HepG2 (cell line): Measurements from ENCODE around the gene FBXO24. TPM values are rescaled to one million over a fixed set of nuclear protein-coding genes. Genes with fewer than 3 reads are reported as not detected.

ENCODE experiments used
- ATAC-seq: fragments of 200-7000 bp; cut with Tn5 transposase; 3 replicates; pipeline ENCODE4 v1.9.1; 2020; ENCODE audit warnings: mild to moderate bottlenecking, moderate library complexity
- BruUV-seq: library from RNA; stranded (reverse); fragments of 400-500 nt; replicated peaks from 2 replicates; lab custom pipeline; 2021; lab: Mats Ljungman, UMichigan
- CTCF ChIA-PET: fragments of 300-600 bp; formaldehyde crosslinking; extraction: SDS; loops from one replicate; lab custom pipeline; 2021; ENCODE audit warnings: low total read pairs, inconsistent platforms, low intra/inter-chr PET ratio; lab: Yijun Ruan, JAX
- POLR2A ChIA-PET: fragments of 350-600 bp; sonication (Branson Sonifier 250); formaldehyde crosslinking; loops from one replicate; lab custom pipeline; 2020; ENCODE audit warnings: antibody characterized with exemption, inconsistent platforms; lab: Yijun Ruan, JAX
- DNase-seq: peaks from one replicate; pipeline ENCODE4 v3.0.0-alpha.2; 2015; ENCODE audit warnings: low spot score
- FAIRE-seq: peaks from 3 replicates; lab custom pipeline; 2011; peaks lifted over from hg19 to GRCh38; lab: Jason Lieb, UNC
- H2AFZ ChIP-seq: one replicate; pipeline ENCODE4 v1.6.1; 2011; ENCODE audit warnings: low read length, inconsistent platforms
- H3K27ac ChIP-seq: fragments of 300-600 bp; 3 replicates; pipeline ENCODE4 v1.8.0; 2011; ENCODE audit warnings: mixed run types, mild to moderate bottlenecking, mixed read lengths, low read length, inconsistent platforms; ENCODE audit not compliant: insufficient read depth; ENCODE audit errors: extremely low read length
- H3K27me3 ChIP-seq, 2 experiments: fragments of 200-600 bp in 1 of 2; 2 replicates in 1 of 2; 3 replicates in 1 of 2; pipeline versions ENCODE4 v1.6.0 to v1.8.0; 2011; ENCODE audit warnings: low read length in 2 of 2, mild to moderate bottlenecking in 2 of 2, moderate library complexity in 2 of 2, inconsistent platforms in 1 of 2; ENCODE audit not compliant: insufficient read depth in 2 of 2, control insufficient read depth in 1 of 2
- H3K36me3 ChIP-seq, 2 experiments: fragments of 200-600 bp in 1 of 2; replicated peaks in 1 of 2; 2 replicates in 1 of 2; 3 replicates in 1 of 2; pipeline versions ENCODE4 v1.5.1 to v1.8.0; 2011; ENCODE audit warnings: low read length in 2 of 2, inconsistent platforms in 1 of 2; ENCODE audit not compliant: insufficient read depth in 2 of 2, control insufficient read depth in 1 of 2
- H3K4me1 ChIP-seq: 2 replicates; pipeline ENCODE4 v1.5.1; 2012; ENCODE audit warnings: low read length, inconsistent platforms; ENCODE audit not compliant: insufficient read depth
- H3K4me2 ChIP-seq: 2 replicates; pipeline ENCODE4 v1.6.0; 2011; ENCODE audit warnings: low read depth, low read length, inconsistent platforms
- H3K4me3 ChIP-seq, 3 experiments: fragments of 200-600 bp in 1 of 3; sonication (generic), shearing (Covaris generic) in 1 of 3; replicated peaks in 1 of 3; 2 replicates each; pipeline ENCODE4 v1.5.1; 2011 to 2016; ENCODE audit warnings: low read length in 3 of 3, inconsistent platforms in 2 of 3, low read depth in 2 of 3, mild to moderate bottlenecking in 2 of 3, control low read depth in 1 of 3, mixed read lengths in 1 of 3; ENCODE audit not compliant: insufficient read depth in 1 of 3
- H3K79me2 ChIP-seq: one replicate; pipeline ENCODE4 v1.6.1; 2011; ENCODE audit warnings: low read length, inconsistent platforms; ENCODE audit not compliant: insufficient read depth
- H3K9ac ChIP-seq: 2 replicates; pipeline ENCODE4 v1.6.0; 2011; ENCODE audit warnings: mild to moderate bottlenecking, low read depth, low read length, inconsistent platforms; ENCODE audit not compliant: insufficient read depth
- H3K9me3 ChIP-seq: 2 replicates; pipeline ENCODE4 v1.5.1; 2012; ENCODE audit warnings: mild to moderate bottlenecking, low read length
- H4K20me1 ChIP-seq: 2 replicates; pipeline ENCODE4 v1.6.0; 2011; ENCODE audit warnings: inconsistent platforms, mild to moderate bottlenecking, low read length, moderate library complexity; ENCODE audit not compliant: insufficient read depth
- AGO1 ChIP-seq: fragments of 200-400 bp; formaldehyde crosslinking; IDR thresholded peaks from 2 replicates; pipeline ENCODE4 v1.6.1; 2017; ENCODE audit warnings: mild to moderate bottlenecking, low read depth, low read length, moderate library complexity; ENCODE audit not compliant: poor library complexity, severe bottlenecking
- AGO2 ChIP-seq: fragments of 200-400 bp; formaldehyde crosslinking; optimal IDR thresholded peaks from 2 replicates; pipeline ENCODE3; 2017; ENCODE audit warnings: mild to moderate bottlenecking, low read depth, low read length, moderate library complexity
- GMEB2 ChIP-seq: IDR thresholded peaks from 2 replicates; pipeline ENCODE4 v1.6.1; 2016; ENCODE audit warnings: missing biosample characterization, missing genetic modification reagents, low read depth
- ZNF367 ChIP-seq: sonication (generic); formaldehyde crosslinking; IDR thresholded peaks from 2 replicates; pipeline ENCODE4 v1.4.0; 2020; ENCODE audit warnings: missing genetic modification reagents, borderline replicate concordance
- ZNF609 ChIP-seq: sonication (generic); formaldehyde crosslinking; IDR thresholded peaks from 2 replicates; pipeline ENCODE4 v1.4.0; 2020; ENCODE audit warnings: mild to moderate bottlenecking, missing genetic modification reagents, borderline replicate concordance
- WGBS: methylation state at CpG from one replicate; pipeline ENCODE4 v1.1.6; 2017; ENCODE audit warnings: low lambda C conversion rate; 5-methylcytosine and 5-hydroxymethylcytosine counted together
- in situ Hi-C: cut with HindIII; loops from 2 replicates; pipeline ENCODE4 v1.10.0; 2017; ENCODE audit warnings: low pct_unique_long_range_greater_than_20kb; ENCODE audit not compliant: extremely low pct_ligation_motif_present
- intact Hi-C: fragments of 100-400 bp; cut with micrococcal nuclease; formaldehyde crosslinking; loops from one replicate; pipeline ENCODE4 v1.10.0; 2022; ENCODE audit not compliant: unreplicated experiment
- polyA plus RNA-seq, 8 experiments: library from polyadenylated mRNA; depleted of rRNA in 3 of 8; stranded (reverse) in 7 of 8; unstranded in 1 of 8; fragments of >200 nt; fragmentation: Illumina TruSeq in 4 of 8; extraction: Trizol in 4 of 8; gene quantifications; 2 replicates each; pipeline versions ENCODE4 v1.2.1 to v1.2.3, GENCODE V29; 2011 to 2016; ENCODE audit warnings: low read depth in 4 of 8, missing spikeins in 1 of 8, mixed read lengths in 1 of 8; ENCODE audit not compliant: insufficient read depth in 1 of 8
- total RNA-seq, 5 experiments: library from RNA; depleted of rRNA; stranded (reverse); fragments of >200 nt; fragmentation: Illumina TruSeq; extraction: Trizol; gene quantifications; 2 replicates each; pipeline ENCODE4 v1.2.3, GENCODE V29; 2016; ENCODE audit warnings: low read depth in 1 of 5

FBXO24 gene
- total and polyA plus RNA-seq, 2 of the 13 experiments (the other 11 are each of a cell fraction or from before 2014, with no cell fraction given), result 0.20 to 0.55 TPM

- Histone ChIP-seq H3K9ac (no peak overlapping the region), H3K79me2 (peaks cover 6% of the 10 kb centered on the region), H3K4me2 (no peak overlapping the region), H3K27ac (no peak overlapping the region), H4K20me1 (peaks cover 8% of the 10 kb centered on the region; the same call in 1 of the 2 replicates), H3K9me3 (no peaks in the 10 kb centered on the region), H3K36me3 (peaks cover 13 to 25% of the 10 kb centered on the region in 2 experiments; a peak in 4 of 5 replicates), H2AFZ (no peak overlapping the region), H3K4me3 (no peak overlapping the region), H3K27me3 (no peaks in the 10 kb centered on the region; a peak in 1 of 5 replicates), H3K4me1 (peaks cover 20% of the 10 kb centered on the region)
- TF ChIP-seq ZNF609 (CRISPR knock-in tag) (no peak), ZNF367 (CRISPR knock-in tag) (no peak), GMEB2 (CRISPR knock-in tag) (no peak), AGO2 (peak; percentile 63), AGO1 (peak; percentile 89)
- CTCF ChIA-PET, result no interaction called here
- intact Hi-C loops, result no loop called here
- FAIRE-seq (no peak), DNase-seq (no peak), ATAC-seq (no peak)
- WGBS, result 97% methylated on average over 16 of the region's 20 CpGs
- POLR2A ChIA-PET, result interaction anchor here (1.6 kb wide), 1 partner anchor 10 kb away, joined by 8 read pairs; no protein-coding TSS in a partner anchor
- no TSS peak for BruUV-seq
- in situ Hi-C loops, result no loop called here
These were observed 4.0 kb upstream of the FBXO24 start for GRCh38 chr7:100582041-100582579.
